Measurements from ENCODE around the gene PCDH7.

GRCh38 chr4:30716681-30717207 is 3.4 kb upstream of the PCDH7 start:
- no peak for TF ChIP-seq CTCF (IDR thresholded peaks at IDR 0.05)
- TF ChIP-seq EP300 (IDR thresholded peaks at IDR 0.05) = no peak
- TF ChIP-seq POLR2AphosphoS5 (IDR thresholded peaks at IDR 0.05) = no peak

All from esophagus muscularis mucosa (tissue), 4 donors.